ENCODE measurements around the gene PDE1A.

DNA sequence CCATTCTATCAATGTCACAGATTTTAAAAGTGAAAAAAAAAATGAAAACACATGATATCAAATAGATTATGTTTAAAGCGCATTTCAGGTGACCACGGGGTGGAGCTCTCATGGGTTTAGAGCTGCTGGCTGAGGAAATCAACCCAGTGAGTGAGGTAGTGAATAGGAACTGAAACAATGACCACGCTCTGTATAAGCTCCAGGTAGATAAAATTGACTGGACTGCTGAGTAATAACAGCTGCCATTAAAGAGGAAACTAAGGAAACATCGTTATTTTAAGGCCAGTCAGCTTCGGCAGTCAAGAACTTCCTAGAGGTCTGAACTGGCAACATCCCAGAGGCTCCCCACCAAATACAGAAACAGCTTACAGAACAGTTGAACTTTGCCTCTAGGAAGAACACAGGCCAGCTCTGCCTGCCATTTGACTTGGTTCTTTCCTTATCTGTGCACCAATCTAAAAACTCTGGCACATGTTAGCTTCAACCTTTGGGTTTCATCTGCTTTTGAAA is 185.9 kb downstream of the PDE1A start:
- TF ChIP-seq, protein P1, sequence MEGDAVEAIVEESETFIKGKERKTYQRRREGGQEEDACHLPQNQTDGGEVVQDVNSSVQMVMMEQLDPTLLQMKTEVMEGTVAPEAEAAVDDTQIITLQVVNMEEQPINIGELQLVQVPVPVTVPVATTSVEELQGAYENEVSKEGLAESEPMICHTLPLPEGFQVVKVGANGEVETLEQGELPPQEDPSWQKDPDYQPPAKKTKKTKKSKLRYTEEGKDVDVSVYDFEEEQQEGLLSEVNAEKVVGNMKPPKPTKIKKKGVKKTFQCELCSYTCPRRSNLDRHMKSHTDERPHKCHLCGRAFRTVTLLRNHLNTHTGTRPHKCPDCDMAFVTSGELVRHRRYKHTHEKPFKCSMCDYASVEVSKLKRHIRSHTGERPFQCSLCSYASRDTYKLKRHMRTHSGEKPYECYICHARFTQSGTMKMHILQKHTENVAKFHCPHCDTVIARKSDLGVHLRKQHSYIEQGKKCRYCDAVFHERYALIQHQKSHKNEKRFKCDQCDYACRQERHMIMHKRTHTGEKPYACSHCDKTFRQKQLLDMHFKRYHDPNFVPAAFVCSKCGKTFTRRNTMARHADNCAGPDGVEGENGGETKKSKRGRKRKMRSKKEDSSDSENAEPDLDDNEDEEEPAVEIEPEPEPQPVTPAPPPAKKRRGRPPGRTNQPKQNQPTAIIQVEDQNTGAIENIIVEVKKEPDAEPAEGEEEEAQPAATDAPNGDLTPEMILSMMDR (IDR thresholded peaks at IDR 0.05) = no peak
- TF ChIP-seq EZH2 (IDR thresholded peaks at IDR 0.05; ENCODE audit: borderline replicate concordance, insufficient read depth, low read depth, low read length, poor library complexity, severe bottlenecking) = no peak

Data from B cell (primary cell).